H1 (cell line): ENCODE data around the gene SPECC1. TPM values are rescaled to one million over a fixed set of nuclear protein-coding genes. Genes with fewer than 3 reads are reported as not detected.

Source experiments
- CTCF ChIA-PET: fragments of 300-600 bp; sonication (Branson Sonifier 250); formaldehyde crosslinking; loops from one replicate; lab custom pipeline; 2021; ENCODE audit not compliant: partially characterized antibody; lab: Charles Lee
- POLR2A ChIA-PET: fragments of 300-600 bp; sonication (Branson Sonifier 250); formaldehyde crosslinking; loops from one replicate; lab custom pipeline; 2021; ENCODE audit warnings: inconsistent platforms; ENCODE audit not compliant: partially characterized antibody; lab: Charles Lee
- DNase-seq, 2 experiments: peaks; one replicate each; pipeline versions ENCODE4 v3.0.0 to v3.0.0-alpha.2; 2010 to 2022; ENCODE audit warnings: low spot score in 2 of 2, low read depth in 1 of 2, mixed read lengths in 1 of 2
- FAIRE-seq: peaks from 2 replicates; lab custom pipeline; 2011; peaks lifted over from hg19 to GRCh38; lab: Jason Lieb, UNC
- H2AFZ ChIP-seq: 2 replicates; pipeline ENCODE4 v1.8.1; 2012; ENCODE audit warnings: low read length, inconsistent platforms
- H2AK5ac ChIP-seq: 2 replicates; pipeline ENCODE4 v1.6.1; 2013; ENCODE audit warnings: low read depth, low read length
- H2BK120ac ChIP-seq: replicated peaks from 2 replicates; pipeline ENCODE3; 2013; ENCODE audit warnings: low read depth, low read length, inconsistent platforms
- H2BK12ac ChIP-seq: 2 replicates; pipeline ENCODE4 v1.6.1; 2013; ENCODE audit warnings: low read depth, low read length
- H2BK15ac ChIP-seq: 2 replicates; pipeline ENCODE4 v1.6.1; 2013; ENCODE audit warnings: low read length
- H2BK20ac ChIP-seq: 2 replicates; pipeline ENCODE4 v1.6.1; 2013; ENCODE audit warnings: low read length
- H2BK5ac ChIP-seq: 2 replicates; pipeline ENCODE4 v1.6.1; 2013; ENCODE audit warnings: low read depth, low read length
- H3K14ac ChIP-seq: 2 replicates; pipeline ENCODE4 v1.6.1; 2013; ENCODE audit warnings: inconsistent platforms; ENCODE audit not compliant: insufficient read length
- H3K18ac ChIP-seq: 2 replicates; pipeline ENCODE4 v1.6.1; 2013; ENCODE audit warnings: low read length; ENCODE audit errors: extremely low read depth
- H3K23ac ChIP-seq: 2 replicates; pipeline ENCODE4 v1.6.1; 2013; ENCODE audit warnings: inconsistent platforms; ENCODE audit not compliant: insufficient read length
- H3K23me2 ChIP-seq: 2 replicates; pipeline ENCODE4 v1.6.1; 2013; ENCODE audit warnings: low read depth, low read length
- H3K27ac ChIP-seq: 2 replicates; pipeline ENCODE4 v1.6.1; 2011; ENCODE audit warnings: low read depth, low read length, inconsistent platforms
- H3K27me3 ChIP-seq, 4 experiments: replicated peaks in 1 of 4; 1 replicate in 1 of 4; 2 replicates in 3 of 4; pipeline versions ENCODE4 v1.6.1 to v1.8.1; 2011 to 2013; ENCODE audit warnings: low read length in 3 of 4, mild to moderate bottlenecking in 3 of 4, inconsistent platforms in 2 of 4, mixed read lengths in 2 of 4, moderate library complexity in 1 of 4; ENCODE audit not compliant: control insufficient read depth in 3 of 4, insufficient read depth in 3 of 4; ENCODE audit errors: extremely low read depth in 1 of 4
- H3K36me3 ChIP-seq, 4 experiments: 2 replicates each; pipeline versions ENCODE4 v1.6.1 to v1.8.1; 2011 to 2013; ENCODE audit warnings: mild to moderate bottlenecking in 4 of 4, low read length in 3 of 4, moderate library complexity in 2 of 4, control low read depth in 1 of 4, inconsistent platforms in 1 of 4; ENCODE audit not compliant: insufficient read depth in 4 of 4, control insufficient read depth in 2 of 4
- H3K4ac ChIP-seq: replicated peaks from 2 replicates; pipeline ENCODE3; 2013; ENCODE audit warnings: low read length, low read depth, mixed read lengths, inconsistent platforms; ENCODE audit not compliant: insufficient read length
- H3K4me1 ChIP-seq, 4 experiments: replicated peaks in 1 of 4; 1 replicate in 1 of 4; 2 replicates in 3 of 4; pipeline versions ENCODE4 v1.6.1 to v1.8.1; 2011 to 2013; ENCODE audit warnings: low read length in 3 of 4, inconsistent platforms in 2 of 4, mixed read lengths in 1 of 4; ENCODE audit not compliant: insufficient read depth in 4 of 4, control insufficient read depth in 3 of 4
- H3K4me2 ChIP-seq, 2 experiments: 2 replicates each; pipeline versions ENCODE4 v1.6.1 to v1.8.1; 2011 to 2013; ENCODE audit warnings: low read depth in 2 of 2, low read length in 2 of 2, control low read depth in 1 of 2, inconsistent platforms in 1 of 2, mild to moderate bottlenecking in 1 of 2; ENCODE audit not compliant: insufficient read depth in 1 of 2
- H3K4me3 ChIP-seq, 4 experiments: fragments of 200-600, 300-600 bp in 1 of 4; sonication (generic), shearing (Covaris generic), sonication (Bioruptor Twin) in 1 of 4; 2 replicates each; pipeline versions ENCODE4 v1.5.1 to v1.8.1; 2011 to 2016; ENCODE audit warnings: low read length in 4 of 4, low read depth in 3 of 4, control low read depth in 2 of 4, inconsistent platforms in 2 of 4, mild to moderate bottlenecking in 2 of 4, mixed read lengths in 1 of 4, moderate library complexity in 1 of 4; ENCODE audit not compliant: insufficient read depth in 2 of 4; ENCODE audit errors: extremely low read depth in 1 of 4
- H3K56ac ChIP-seq: replicated peaks from 2 replicates; pipeline ENCODE3; 2013; ENCODE audit warnings: low read depth, mild to moderate bottlenecking, mixed read lengths, low read length, inconsistent platforms; ENCODE audit not compliant: insufficient read length
- H3K79me1 ChIP-seq: 2 replicates; pipeline ENCODE4 v1.6.1; 2013; ENCODE audit warnings: low read depth, low read length, control low read depth
- H3K79me2 ChIP-seq, 2 experiments: 2 replicates each; pipeline versions ENCODE4 v1.6.1 to v1.8.1; 2012 to 2013; ENCODE audit warnings: low read length in 2 of 2, mild to moderate bottlenecking in 2 of 2, inconsistent platforms in 1 of 2; ENCODE audit not compliant: insufficient read depth in 2 of 2, control insufficient read depth in 1 of 2
- H3K9ac ChIP-seq, 4 experiments: replicated peaks in 1 of 4; 1 replicate in 1 of 4; 2 replicates in 3 of 4; pipeline versions ENCODE4 v1.6.1 to v1.8.1; 2011 to 2013; ENCODE audit warnings: low read depth in 3 of 4, low read length in 3 of 4, control low read depth in 2 of 4, mild to moderate bottlenecking in 2 of 4, moderate library complexity in 2 of 4, inconsistent platforms in 1 of 4; ENCODE audit errors: extremely low read depth in 1 of 4
- H3K9me3 ChIP-seq, 2 experiments: 2 replicates each; pipeline versions ENCODE4 v1.6.1 to v1.8.1; 2012 to 2013; ENCODE audit warnings: mild to moderate bottlenecking in 2 of 2, moderate library complexity in 2 of 2, control low read depth in 1 of 2, inconsistent platforms in 1 of 2, low read depth in 1 of 2, low read length in 1 of 2, mixed read lengths in 1 of 2; ENCODE audit not compliant: insufficient read depth in 2 of 2
- H4K20me1 ChIP-seq, 2 experiments: replicated peaks in 1 of 2; 2 replicates each; pipeline versions ENCODE3 to v1.8.1; 2011 to 2013; ENCODE audit warnings: inconsistent platforms in 2 of 2, low read length in 2 of 2, mild to moderate bottlenecking in 1 of 2; ENCODE audit not compliant: insufficient read depth in 2 of 2, control insufficient read depth in 1 of 2
- H4K5ac ChIP-seq: 2 replicates; pipeline ENCODE4 v1.6.1; 2013; ENCODE audit warnings: low read length, low read depth, mixed read lengths, inconsistent platforms; ENCODE audit not compliant: insufficient read length
- H4K8ac ChIP-seq: 2 replicates; pipeline ENCODE4 v1.8.0; 2013; ENCODE audit warnings: mild to moderate bottlenecking, moderate library complexity, low read length, inconsistent platforms; ENCODE audit not compliant: insufficient read depth; ENCODE audit errors: extremely low read depth
- H4K91ac ChIP-seq: replicated peaks from 2 replicates; pipeline ENCODE3; 2013; ENCODE audit warnings: low read length, mixed read lengths, inconsistent platforms; ENCODE audit not compliant: insufficient read length
- ASH2L ChIP-seq: fragments of 200-600, 300-600 bp; sonication (generic); IDR thresholded peaks from one replicate; pipeline ENCODE4 v1.7.1; 2017; ENCODE audit warnings: low read length
- WGBS, 2 experiments: shearing (Covaris generic) in 1 of 2; methylation state at CpG; one replicate each; pipeline versions ENCODE4 v1.1.6 to v1.1.7; 2013 to 2015; ENCODE audit warnings: low lambda C conversion rate in 2 of 2, mixed read lengths in 2 of 2, inconsistent platforms in 1 of 2, low coverage in 1 of 2, missing lambda C conversion rate in 1 of 2; ENCODE audit not compliant: insufficient replicate concordance in 2 of 2, insufficient coverage in 1 of 2, insufficient read length in 1 of 2; ENCODE audit errors: extremely low coverage in 1 of 2, missing lambda C conversion rate in 1 of 2; 5-methylcytosine and 5-hydroxymethylcytosine counted together
- polyA plus RNA-seq, 7 experiments: library from polyadenylated mRNA; depleted of rRNA in 3 of 7; stranded (reverse) in 5 of 7; unstranded in 2 of 7; fragments of >200 nt in 5 of 7; fragments of 200-250 nt in 2 of 7; gene quantifications; 1 replicate in 5 of 7; 2 replicates in 1 of 7; 4 replicates in 1 of 7; pipeline versions ENCODE4 v1.2.1 to v1.2.3, GENCODE V29; 2011 to 2013; ENCODE audit warnings: missing spikeins in 2 of 7, mixed read lengths in 2 of 7
- total RNA-seq: library from RNA; stranded (reverse); fragmentation: NEBNext Ultra II Directional; extraction: Animal tissue kit (Norgen Biotek cat#: 25700); gene quantifications from 2 replicates; pipeline ENCODE4 v1.2.1, GENCODE V29; 2021

Gene SPECC1
- total and polyA plus RNA-seq, 2 of the 8 experiments (the other 6 are each of a cell fraction or from before 2014, with no cell fraction given): 35.8 to 87.9 TPM

GRCh38 chr17:20086416-20087076 is 77.4 kb downstream of the SPECC1 start:
- H2BK120ac ChIP-seq: no peak overlapping the region
- no peak overlapping the region for H3K23ac ChIP-seq
- no peak overlapping the region for H3K27ac ChIP-seq
- no peaks in the 10 kb centered on the region for H4K20me1 ChIP-seq
- no peak overlapping the region for H3K18ac ChIP-seq
- no peaks in the 10 kb centered on the region for H3K36me3 ChIP-seq
- CTCF ChIA-PET: interaction anchor here (1.0 to 1.9 kb wide), 4 partner anchors 8 to 78 kb away, joined by 3 to 6 read pairs (median 4); partner anchors contain the start of gene SPECC1
- H2BK12ac ChIP-seq: no peak overlapping the region
- no peak overlapping the region for H2AFZ ChIP-seq
- no peak overlapping the region for H2BK15ac ChIP-seq
- H2BK20ac ChIP-seq: no peak overlapping the region
- H3K23me2 ChIP-seq: no peaks in the 10 kb centered on the region
- no peak overlapping the region for H3K56ac ChIP-seq
- no peaks in the 10 kb centered on the region for H3K79me2 ChIP-seq
- 91% methylated on average over 7 of the region's 7 CpGs; no CpG with 5 or more reads in 1 of the 2 experiments for WGBS, 2 experiments
- no peak overlapping the region for H3K14ac ChIP-seq
- no peak for DNase-seq
- POLR2A ChIA-PET: no interaction called here
- H2AK5ac ChIP-seq: no peak overlapping the region
- H3K27me3 ChIP-seq: no peaks in the 10 kb centered on the region
- H3K9me3 ChIP-seq: no peaks in the 10 kb centered on the region
- H3K9ac ChIP-seq: no peak overlapping the region
- no peak overlapping the region for H3K4me2 ChIP-seq
- H3K79me1 ChIP-seq: no peaks in the 10 kb centered on the region
- TF ChIP-seq ASH2L: no peak
- H2BK5ac ChIP-seq: no peak overlapping the region
- H3K4me3 ChIP-seq: no peak overlapping the region
- no peak overlapping the region for H4K5ac ChIP-seq
- no peak overlapping the region; the same call in 1 of the 2 replicates for H4K8ac ChIP-seq
- H3K4me1 ChIP-seq: peaks cover 0 to 4% (median 1%) of the 10 kb centered on the region in 4 experiments; a peak in 3 of 7 replicates
- H3K4ac ChIP-seq: no peak overlapping the region
- FAIRE-seq: no peak
- H4K91ac ChIP-seq: no peak overlapping the region
